GM21528 (cell line): Measurements from ENCODE around the gene ARID1B.

Experiments
- ATAC-seq: cut with Tn5 transposase; IDR thresholded peaks from one replicate; pipeline ENCODE4 v1.9.1; 2021; ENCODE audit warnings: mild to moderate bottlenecking, moderate library complexity; ENCODE audit not compliant: unreplicated experiment, low FRiP score

Gene ARID1B

DNA sequence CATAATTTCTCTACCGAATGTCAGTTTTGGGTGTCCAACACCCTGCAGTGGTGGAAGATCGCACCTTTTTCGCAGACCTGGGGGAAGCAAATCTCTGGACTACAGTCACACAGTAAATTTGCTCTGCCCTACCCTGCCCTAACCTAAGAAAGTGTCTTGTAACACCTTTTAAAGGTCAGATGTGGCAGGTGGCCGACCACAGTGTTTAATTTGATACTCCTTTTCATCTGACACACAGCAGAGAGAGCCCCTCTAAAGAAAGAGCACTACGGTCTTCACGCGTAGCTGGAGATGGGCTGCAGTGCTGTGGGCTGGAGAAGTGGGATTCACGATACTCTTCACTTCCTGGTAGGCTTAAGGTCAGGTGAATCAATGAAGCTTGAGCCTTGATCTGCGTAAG, 436.2 kb downstream of the ARID1B start:
- no peak for ATAC-seq

DNA sequence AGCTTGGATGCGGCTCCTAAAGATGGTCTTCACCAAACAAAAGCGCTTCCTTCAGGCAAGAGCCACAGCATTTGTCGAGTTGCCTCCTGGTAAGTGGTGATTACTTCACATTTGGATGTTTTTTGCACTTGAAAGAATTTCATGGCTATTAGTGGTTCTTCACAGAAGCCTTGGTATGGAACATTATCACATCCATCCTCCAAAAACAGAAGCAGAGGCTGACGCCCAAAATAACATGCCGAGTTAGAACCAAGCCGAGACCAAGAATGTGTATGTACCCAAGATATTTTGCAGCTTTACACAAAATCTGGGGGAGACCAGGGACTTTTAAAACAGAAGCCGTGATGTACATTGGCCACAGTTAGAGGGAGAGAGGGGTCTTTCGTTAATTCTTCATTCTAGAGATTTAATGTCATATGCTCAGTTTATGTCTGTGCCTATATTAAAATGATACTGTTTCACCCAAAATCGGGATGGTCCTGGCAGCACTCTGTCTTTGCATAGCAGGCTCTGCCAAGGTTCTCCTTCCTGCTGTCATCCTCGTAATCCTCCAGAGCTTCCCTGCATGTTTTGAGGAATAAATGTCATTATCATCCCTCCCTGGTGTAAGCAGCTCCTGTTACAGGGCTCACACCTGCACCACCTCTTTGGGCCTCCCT, 436.9 kb downstream of the ARID1B start:
- no peak for ATAC-seq

DNA sequence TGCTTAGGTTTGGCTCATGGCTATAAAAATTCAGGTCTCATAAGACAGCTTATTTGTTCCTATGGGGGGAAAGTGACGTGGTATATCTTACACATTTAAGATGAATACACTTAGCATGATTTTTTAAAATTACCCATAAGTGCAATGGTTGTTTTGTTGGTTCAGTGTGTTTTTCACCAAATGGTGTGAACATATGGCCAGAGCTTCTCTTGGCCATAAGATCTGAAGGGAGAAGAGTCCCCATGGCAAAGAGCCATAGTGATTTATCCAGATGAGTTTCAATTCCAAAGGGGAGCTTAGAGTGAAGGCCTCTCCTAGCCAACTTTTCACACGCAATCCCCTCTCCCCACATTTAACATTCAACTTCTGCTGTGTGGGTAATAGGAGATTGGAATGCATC, 438.5 kb downstream of the ARID1B start:
- no peak for ATAC-seq

DNA sequence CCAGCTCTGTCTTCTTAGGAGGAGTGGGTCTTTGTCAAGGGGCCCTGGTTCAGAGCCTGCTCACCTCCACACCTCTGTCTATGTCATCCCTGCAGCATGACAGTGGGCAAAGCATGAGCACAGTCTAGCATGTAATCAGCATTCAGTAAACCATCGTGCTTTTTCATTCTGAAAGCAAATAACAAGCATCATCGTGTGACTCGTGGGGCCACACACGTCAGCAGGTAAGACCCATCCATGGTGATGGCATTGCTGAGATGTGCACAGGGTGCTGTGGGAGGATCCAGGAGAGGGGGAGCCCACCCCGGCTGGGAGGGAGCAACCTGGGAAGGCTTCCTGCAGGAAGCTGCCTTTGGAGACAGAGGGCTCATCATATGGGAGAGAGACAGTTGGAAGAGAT, 439.4 kb downstream of the ARID1B start:
- ATAC-seq: no peak

DNA sequence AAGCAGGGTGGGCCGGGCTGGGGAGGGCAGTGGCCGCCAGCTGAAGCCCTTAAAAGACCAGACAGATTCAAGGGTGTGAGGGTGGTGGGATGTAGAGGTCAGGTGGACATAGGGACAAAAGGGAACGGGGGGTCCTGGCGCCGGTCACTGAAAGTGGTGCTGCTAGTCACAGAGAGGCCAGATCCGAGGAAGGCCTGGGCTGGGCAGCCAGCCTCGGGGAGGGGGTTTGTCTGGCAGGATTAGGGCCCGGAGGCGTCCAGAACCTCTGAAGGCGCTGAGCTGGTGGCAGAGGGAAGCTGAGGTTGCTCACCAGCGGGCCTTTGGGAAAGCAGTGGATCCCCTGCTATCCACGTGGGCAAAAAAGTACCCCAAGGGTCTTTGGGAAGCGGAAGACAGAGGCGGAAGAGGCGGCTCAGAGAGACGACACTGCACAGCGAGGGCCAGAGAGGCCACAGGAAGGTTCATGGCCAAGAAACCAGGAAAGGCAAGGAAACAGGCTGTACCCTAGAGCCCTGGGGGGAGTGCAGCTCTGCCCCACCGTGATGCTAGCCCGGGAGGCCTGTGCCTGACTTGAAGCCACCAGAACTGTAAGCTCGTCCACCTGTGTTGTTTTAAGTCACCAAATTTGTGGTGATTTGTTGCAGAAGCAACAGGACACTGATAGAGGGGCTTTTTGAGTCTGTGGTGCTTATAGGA, 440.2 kb downstream of the ARID1B start:
- ATAC-seq: no peak

DNA sequence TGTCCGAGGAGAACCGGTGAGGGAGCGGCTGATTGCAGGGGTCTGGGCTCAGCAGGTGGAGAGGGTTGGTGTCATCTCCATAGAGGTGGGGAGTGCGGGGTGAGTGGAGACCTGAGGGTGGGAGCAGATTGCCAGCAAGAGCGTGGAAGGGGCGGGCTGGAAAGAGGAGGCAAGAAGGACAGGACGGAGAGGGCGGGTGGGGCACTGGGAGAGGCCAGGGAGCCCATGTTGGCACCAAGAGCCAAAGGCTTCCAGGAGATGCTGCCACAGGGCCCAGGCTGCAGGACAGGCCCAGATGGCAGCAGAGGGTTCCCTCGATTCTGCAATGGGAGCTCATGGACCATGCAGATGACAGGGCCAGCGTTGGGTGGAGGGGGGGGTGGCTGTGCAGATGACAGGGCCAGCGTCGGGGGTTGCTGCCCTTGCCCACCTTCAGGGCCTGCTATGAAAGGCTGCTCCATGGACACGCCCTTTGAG, 440.8 kb downstream of the ARID1B start:
- no peak for ATAC-seq

DNA sequence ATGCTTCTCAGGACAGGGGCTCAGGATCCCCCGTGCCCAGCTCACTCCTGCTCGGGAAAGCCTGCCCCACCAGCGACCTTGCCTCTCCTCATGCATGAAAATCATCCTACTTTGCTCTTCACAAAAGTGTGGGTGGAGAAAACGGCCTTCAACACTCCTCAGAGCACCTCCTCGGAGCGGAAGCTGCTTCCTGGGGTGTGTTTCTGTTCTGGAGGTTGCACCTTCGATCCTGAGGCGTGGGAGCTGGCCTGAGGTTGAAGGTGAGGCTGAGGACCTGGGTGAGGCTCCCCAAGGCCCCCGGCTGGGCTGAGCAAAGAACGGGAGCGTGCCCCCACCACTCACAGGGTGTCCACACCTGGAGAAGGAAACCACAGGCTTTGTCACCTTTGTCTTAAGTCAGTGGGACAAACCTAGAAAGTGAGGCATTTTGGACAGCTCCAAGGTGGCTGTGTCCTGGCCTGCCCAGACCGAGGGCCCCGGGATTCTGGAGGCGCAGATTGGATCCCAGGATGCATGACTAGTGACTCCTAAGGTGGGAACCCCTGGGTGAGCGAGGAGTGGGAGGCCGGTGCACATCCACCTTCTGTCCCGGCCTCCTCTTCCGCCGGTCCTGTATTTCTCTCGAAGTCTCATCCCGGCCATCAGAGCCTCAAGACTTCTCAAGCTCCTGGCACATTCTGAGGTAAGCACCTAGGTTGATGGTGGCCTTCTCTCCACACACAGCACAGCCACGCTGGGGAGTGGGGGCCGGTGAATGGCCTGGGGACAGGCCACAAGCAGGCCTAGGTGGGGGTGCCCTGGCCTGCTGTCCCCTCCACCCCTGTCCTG, 441.4 kb downstream of the ARID1B start:
- ATAC-seq: no peak

DNA sequence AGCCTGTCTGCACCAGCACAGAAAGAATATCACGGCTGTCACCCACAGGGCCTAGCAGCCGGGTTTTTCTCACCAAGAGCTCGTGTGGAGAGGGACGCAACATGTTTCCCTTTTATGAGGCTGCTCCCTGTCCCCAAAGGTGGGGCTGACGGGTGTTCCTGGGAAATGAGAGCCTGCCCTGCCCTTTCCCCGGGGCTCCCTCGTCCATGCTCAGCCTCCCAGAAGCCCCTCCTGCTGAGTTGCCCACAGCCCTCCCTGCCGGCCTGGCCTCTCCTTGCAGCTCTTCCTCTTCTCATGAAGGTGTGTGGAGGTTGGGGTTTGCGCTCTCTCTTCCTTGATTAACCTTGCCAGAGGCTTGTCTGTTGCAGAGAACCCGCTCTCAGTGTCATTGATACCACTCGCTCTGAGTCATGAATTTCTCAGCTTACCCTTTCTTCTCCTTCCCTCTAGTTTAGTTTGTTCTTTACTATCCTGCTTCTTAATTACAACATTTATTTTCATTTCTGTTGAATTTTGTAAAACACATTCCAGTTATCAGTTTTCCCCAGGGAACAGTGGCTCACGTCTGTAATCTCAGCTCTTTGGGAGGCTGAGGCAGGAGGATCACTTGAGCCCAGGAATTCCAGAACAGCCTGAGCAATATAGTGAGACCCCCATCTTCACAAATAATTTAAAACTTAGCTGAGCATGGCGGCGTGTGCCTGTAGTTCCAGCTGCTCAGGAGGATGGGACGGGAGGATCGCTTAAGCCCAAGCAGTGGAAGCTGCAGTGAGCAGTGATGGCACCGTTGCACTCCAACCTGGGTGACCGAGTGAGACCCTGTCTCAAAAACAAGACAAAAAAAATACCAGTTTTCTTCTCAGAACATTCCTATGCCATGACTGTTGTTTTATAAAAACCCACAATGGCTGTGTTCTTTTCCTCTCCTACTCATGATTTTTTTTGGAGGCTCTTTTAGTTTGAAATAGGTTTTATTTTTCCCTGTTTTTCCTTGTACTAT, 442.3 kb downstream of the ARID1B start:
- no peak for ATAC-seq

DNA sequence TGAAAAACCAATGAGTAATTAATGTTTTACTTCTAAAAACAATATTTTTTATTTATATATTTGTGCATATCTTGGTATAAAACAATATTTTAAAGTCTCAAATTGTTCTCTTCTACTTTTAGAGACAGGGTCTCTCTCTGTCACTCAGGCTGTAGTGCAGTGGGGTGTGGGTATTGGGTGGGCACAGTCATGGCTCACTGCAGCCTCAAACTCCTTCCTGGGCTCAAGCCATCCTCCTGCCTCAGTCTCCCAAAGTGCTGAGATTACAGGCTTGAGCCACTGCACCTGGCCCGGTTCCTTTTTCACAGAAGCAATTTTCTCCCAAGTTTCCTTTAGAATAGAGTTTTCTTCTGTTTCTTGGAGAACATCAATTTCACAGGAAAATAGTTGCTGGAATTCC, 443.3 kb downstream of the ARID1B start:
- no peak for ATAC-seq

DNA sequence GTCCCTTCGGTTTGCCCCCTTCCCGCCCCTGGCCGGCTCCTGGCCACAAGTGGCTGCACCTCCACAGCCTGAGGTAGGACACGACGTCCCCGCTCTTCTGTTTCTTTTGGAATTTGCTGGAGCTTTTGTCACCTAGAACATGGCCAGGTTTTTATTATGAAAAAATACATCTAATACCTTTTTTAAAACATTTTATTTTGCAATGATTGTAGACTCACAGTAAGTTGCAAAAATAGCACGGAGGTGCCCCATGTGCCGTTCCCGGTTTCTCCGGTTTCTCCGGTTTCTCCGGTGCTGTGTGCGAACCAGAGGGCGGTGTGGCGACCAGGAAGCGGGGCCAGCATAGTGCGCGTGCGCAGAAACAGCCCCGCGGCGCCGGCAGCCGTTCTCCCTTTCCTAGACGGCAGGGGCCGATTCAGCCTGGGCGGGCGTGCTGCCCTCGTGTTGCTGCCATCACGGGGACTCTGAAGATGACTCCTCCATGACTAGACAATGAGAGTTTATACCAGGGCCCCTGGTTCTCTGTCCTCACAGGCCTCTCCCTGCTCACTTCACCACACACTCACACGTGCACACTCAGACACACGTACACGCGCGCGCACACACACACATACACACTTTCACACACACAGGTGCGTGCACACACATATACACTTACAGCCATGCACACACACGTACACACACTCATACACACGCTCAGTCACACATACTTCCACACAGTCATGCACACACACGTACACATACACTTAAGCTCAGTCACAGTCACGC, 444.1 kb downstream of the ARID1B start:
- ATAC-seq: peak; percentile 52

DNA sequence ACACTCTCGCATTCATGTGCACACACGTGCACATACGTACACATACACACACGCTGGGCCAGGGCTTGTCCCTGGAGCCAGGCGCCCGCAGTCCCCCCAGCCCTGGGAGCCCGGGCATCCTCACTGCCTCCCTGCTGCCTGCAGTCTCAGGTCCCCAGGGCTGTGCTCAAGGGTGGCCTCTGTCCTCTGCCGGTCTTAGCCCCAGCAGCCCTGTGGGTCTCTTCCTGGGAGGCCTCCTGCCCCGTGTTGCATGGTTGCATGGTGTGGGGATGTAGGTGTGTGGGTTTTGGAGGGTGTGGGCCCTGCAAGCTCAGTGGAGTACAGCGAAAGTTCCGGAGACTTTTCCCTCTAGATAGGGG, 444.6 kb downstream of the ARID1B start:
- no peak for ATAC-seq

DNA sequence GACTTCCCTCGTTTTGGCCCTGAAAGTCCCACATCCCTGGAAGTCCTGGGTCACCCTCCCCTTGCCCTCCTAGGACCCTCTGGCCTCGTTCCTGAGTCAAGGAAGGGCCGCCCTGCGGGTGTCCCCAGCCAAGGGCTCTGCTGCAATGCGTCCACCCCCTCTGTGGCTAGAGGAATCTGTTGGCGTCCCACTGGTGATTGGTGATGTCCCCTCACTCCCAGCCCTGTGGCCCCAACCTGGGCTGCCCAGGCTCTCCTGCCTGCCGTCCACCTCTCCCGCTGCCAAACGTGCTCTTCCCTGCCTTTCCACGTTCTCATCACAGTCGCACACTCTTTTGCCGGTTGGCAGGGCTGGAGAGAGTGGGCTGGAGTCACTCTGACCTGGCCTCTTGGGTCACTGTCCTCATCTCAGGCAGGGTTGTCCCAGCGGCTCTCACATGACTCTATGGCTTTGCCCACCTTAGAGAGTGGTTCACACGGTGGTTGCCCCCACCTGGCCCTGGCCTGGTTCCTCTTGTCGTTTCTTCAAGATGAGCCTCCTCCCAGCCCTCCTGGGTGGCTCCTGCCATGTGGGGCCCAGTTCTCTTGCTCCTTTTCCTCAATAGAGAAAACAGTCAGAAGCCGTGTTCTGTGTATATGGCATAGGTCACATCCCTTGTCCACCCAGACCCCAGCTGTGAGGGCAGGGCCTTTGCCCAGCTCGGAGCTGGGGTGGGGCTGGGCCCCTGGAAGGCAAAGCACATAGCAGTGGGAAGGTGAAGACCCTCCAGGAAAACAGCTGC, 445.2 kb downstream of the ARID1B start:
- ATAC-seq: no peak

DNA sequence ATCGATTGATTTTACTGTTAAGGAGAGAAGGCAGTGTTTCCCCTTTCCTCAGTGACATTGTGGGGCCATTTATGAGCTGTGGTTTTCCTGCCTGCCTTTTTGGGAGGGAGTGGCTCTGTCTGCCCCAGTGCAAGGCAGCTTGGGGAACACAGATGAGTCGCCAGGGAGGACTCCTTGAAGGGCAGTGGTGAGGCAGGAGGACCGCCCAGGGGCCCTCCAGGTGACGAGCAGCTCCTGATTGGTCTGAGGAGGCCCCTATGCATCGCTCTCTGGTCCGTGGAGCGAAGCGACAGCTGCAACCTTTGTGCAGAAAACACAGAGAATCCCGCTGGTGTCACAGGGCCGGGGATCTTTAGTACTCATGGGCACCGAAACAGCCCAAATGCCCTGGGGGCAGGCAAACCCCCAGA, 445.8 kb downstream of the ARID1B start:
- no peak for ATAC-seq

DNA sequence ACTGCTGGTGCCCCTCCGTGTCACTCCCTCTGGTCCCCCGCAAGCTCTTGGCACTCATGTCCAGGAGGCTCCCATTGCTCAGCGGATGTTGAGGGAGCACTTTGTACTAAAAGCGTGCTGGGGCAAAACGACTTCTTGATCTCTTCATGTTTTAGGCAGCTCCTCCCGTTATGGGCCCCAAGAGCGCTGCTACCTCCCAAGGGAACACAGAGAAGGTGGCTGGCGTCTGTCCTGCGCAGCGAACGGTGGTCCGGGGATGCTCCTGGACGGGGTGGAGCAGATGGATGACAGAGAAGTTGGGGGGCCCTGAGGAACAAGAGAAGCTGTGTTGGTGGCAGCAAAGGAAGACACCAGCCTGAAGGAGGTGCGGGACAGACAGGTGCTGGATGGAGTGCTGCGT, 446.3 kb downstream of the ARID1B start:
- no peak for ATAC-seq

DNA sequence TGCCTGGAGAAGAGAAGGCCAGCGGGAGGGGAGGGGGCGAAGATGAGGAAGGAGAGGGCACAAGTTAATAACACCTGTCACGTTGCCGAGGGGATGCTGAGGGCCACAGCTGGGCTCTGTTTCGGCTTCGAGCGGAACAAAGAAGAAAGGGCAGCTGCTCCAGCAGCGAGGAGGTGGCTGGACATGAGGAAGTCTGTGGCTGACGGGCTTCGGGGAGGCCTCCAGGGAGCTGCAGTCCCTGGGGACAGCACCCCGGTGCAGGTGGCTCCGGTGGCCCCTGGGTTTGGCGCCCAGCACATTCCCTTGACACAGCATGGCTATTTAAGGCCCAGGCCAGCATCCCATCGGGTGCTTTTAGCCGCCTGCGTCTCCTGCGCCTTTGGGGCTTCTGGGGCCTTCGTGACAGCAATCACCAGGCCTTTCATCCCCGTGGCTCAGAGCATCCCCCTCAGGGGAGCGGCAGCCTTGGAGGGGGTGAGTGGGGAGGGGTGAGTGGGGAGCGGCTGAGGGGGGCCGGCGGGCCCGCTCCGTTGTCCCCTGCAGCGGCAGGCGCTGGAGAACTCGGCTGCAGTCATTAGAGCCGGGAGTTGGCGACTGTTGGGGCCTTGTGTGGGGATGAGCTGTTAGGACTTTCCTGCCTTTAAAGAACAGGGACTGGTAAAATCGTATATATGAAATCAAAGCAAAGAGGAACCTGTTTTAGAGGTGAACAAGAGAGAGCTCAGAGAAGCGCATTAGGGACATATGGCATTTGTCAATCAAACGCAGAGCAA, 447.2 kb downstream of the ARID1B start:
- ATAC-seq: no peak

DNA sequence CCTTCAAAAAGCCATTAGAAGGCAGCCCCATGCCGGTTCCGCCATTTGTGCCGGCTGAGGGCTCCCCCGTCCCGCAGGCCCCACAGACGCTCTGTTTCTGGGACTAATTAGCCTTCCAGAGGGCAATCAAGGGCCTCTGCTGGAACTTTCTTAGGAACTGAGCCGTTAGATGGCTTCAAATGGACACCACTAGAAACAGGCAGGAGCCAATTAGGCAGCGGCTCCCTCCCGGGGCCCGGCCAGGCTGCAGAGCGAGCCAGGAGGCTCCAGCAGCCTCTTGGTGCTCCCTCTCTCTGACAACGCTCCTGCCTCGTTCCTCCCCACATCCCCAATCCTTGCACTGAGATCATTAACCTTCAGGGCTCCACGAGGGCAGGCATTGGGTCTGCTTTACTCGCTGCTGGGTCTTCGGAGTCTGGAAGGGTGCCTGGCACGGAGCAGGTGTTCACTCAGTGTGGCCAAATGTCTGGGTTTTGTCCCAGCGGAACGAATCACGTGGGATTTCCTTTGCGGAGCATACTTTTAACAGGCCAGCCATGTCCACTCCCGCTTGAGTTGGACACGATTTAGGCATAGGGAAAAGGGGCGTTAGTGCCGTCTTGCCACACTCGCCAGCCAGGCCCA, 447.9 kb downstream of the ARID1B start:
- no peak for ATAC-seq

DNA sequence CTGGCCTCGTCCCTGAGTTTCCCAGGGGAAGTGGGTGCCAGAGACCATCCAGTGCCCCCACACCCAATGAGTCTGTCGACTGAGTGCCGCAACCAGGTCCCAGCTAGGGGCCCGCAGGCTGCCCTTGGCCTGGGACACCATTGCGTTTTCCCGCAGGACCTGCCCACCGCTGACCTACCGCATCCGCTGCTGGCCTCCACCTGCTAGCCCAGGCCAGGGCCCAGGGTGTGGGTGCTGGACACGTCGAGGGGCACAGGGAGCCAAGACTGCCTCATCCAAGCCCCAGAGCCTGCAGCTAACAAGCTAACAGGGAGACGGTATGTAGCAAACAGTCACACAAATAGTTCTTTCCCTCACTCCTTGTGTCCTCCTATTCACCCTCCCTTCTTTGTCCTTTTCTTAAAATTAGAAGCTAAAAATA, 448.4 kb downstream of the ARID1B start:
- ATAC-seq: no peak
